PC-3 (cell line): ENCODE data around the gene POU3F3. TPM values are rescaled to one million over a fixed set of nuclear protein-coding genes. Genes with fewer than 3 reads are reported as not detected.

Experiments
- ATAC-seq: fragments of 200-7000 bp; cut with Tn5 transposase; 2 replicates; pipeline ENCODE4 v1.9.1; 2020; ENCODE audit warnings: mild to moderate bottlenecking, moderate library complexity
- BruUV-seq: library from RNA; stranded (reverse); fragments of 400-500 nt; replicated peaks from 2 replicates; lab custom pipeline; 2021; lab: Mats Ljungman, UMichigan
- CTCF ChIA-PET: fragments of 300-600 bp; sonication (Branson Sonifier 250); formaldehyde crosslinking; loops from one replicate; lab custom pipeline; 2022; ENCODE audit warnings: antibody characterized with exemption; lab: Charles Lee
- POLR2A ChIA-PET: fragments of 300-600 bp; sonication (Branson Sonifier 250); formaldehyde crosslinking; loops from one replicate; lab custom pipeline; 2022; ENCODE audit warnings: antibody characterized with exemption; ENCODE audit not compliant: unreplicated experiment; lab: Charles Lee
- DNase-seq: peaks from one replicate; pipeline ENCODE4 v3.0.0-alpha.2; 2015
- H2AFZ ChIP-seq: fragments of 300-600 bp; sonication (generic); 2 replicates; pipeline ENCODE4 v1.6.0; 2016; ENCODE audit warnings: antibody characterized with exemption, low read length
- H3F3A ChIP-seq: fragments of 300-600 bp; sonication (generic); one replicate; pipeline ENCODE4 v1.6.0; 2017; ENCODE audit warnings: antibody characterized with exemption, low read length, control low read depth, mild to moderate bottlenecking; ENCODE audit not compliant: unreplicated experiment
- H3K27ac ChIP-seq: fragments of 300-600 bp; sonication (generic); 2 replicates; pipeline ENCODE4 v1.5.1; 2016; ENCODE audit warnings: mild to moderate bottlenecking, low read length
- H3K27me3 ChIP-seq: fragments of 300-600 bp; sonication (generic); 2 replicates; pipeline ENCODE4 v1.6.1; 2016; ENCODE audit warnings: low read length, mixed read lengths
- H3K36me3 ChIP-seq: fragments of 300-600 bp; sonication (generic); 2 replicates; pipeline ENCODE4 v1.6.1; 2016; ENCODE audit warnings: low read depth, mixed run types, low read length, mixed read lengths
- H3K4me1 ChIP-seq: fragments of 300-600 bp; sonication (generic); 2 replicates; pipeline ENCODE4 v1.5.1; 2016; ENCODE audit warnings: low read length; ENCODE audit not compliant: insufficient read depth
- H3K4me2 ChIP-seq: fragments of 300-600 bp; sonication (generic); 2 replicates; pipeline ENCODE4 v1.6.0; 2016; ENCODE audit warnings: low read length
- H3K4me3 ChIP-seq: fragments of 300-600 bp; sonication (generic); 2 replicates; pipeline ENCODE4 v1.5.1; 2016; ENCODE audit warnings: mild to moderate bottlenecking, low read length, mixed read lengths
- H3K79me2 ChIP-seq: fragments of 300-600 bp; sonication (generic); 2 replicates; pipeline ENCODE4 v1.6.1; 2017; ENCODE audit warnings: low read length, mixed read lengths
- H3K9ac ChIP-seq: fragments of 300-600 bp; sonication (generic); 2 replicates; pipeline ENCODE4 v1.6.0; 2016; ENCODE audit warnings: mild to moderate bottlenecking, low read length
- H3K9me2 ChIP-seq: fragments of 300-600 bp; sonication (generic); replicated peaks from 2 replicates; pipeline ENCODE4 v1.6.1; 2016; ENCODE audit warnings: mixed run types, low read length, mixed read lengths
- H3K9me3 ChIP-seq: fragments of 300-600 bp; sonication (generic); 2 replicates; pipeline ENCODE4 v1.6.1; 2016; ENCODE audit warnings: low read length, mixed read lengths
- H4K20me1 ChIP-seq: fragments of 300-600 bp; sonication (generic); 2 replicates; pipeline ENCODE4 v1.6.1; 2016; ENCODE audit warnings: low read length, mixed read lengths
- CTCF ChIP-seq: fragments of 300-600 bp; sonication (generic); conservative IDR thresholded peaks from 2 replicates; pipeline ENCODE4 v1.5.1; 2017; ENCODE audit warnings: antibody characterized with exemption, low read depth, mild to moderate bottlenecking, low read length
- EZH2 ChIP-seq: fragments of 300-600 bp; sonication (generic); IDR thresholded peaks from one replicate; pipeline ENCODE4 v1.6.1; 2017; ENCODE audit warnings: antibody characterized with exemption, mild to moderate bottlenecking, low read length; ENCODE audit not compliant: unreplicated experiment
- EZH2phosphoT487 ChIP-seq: fragments of 300-600 bp; sonication (generic); IDR thresholded peaks from 2 replicates; pipeline ENCODE4 v1.6.1; 2018; ENCODE audit warnings: mild to moderate bottlenecking, antibody characterized with exemption, low read length, borderline replicate concordance
- intact Hi-C: fragments of 100-400 bp; cut with micrococcal nuclease; formaldehyde crosslinking; loops from 2 replicates; pipeline ENCODE4 v1.9.0; 2023
- total RNA-seq: library from RNA; depleted of rRNA; stranded (reverse); fragments of >200 nt; gene quantifications from 2 replicates; pipeline ENCODE4 v1.2.3, GENCODE V29; 2014

Gene POU3F3
- total RNA-seq, 1 experiment from 2014 or later, result not detected

- no peak overlapping the region for H3K9ac ChIP-seq
- TF ChIP-seq EZH2 (no peak), CTCF (no peak), EZH2phosphoT487 (no peak)
- H3K9me3 ChIP-seq, result no peaks in the 10 kb centered on the region
- H3K36me3 ChIP-seq, result no peaks in the 10 kb centered on the region
- POLR2A ChIA-PET, result no interaction called here
- no peaks in the 10 kb centered on the region for H3K79me2 ChIP-seq
- H3K27ac ChIP-seq, result no peak overlapping the region
- H2AFZ ChIP-seq, result no peak overlapping the region
- no peak overlapping the region for H3K4me3 ChIP-seq
- H3K27me3 ChIP-seq, result peaks cover 83% of the 10 kb centered on the region
- CTCF ChIA-PET, result no interaction called here
- no peak overlapping the region for H3K4me2 ChIP-seq
- intact Hi-C loops, result no loop called here
- BruUV-seq, result no TSS peak
- no peaks in the 10 kb centered on the region for H3K9me2 ChIP-seq
- ATAC-seq (no peak), DNase-seq (no peak)
- no peaks in the 10 kb centered on the region for H3K4me1 ChIP-seq
- H4K20me1 ChIP-seq, result no peaks in the 10 kb centered on the region
- H3F3A ChIP-seq, result no peaks in the 10 kb centered on the region
Measured at GRCh38 chr2:104887676-104888075, 33.8 kb downstream of the POU3F3 start.

GRCh38 chr2:104888489-104889258 lies 34.8 kb downstream of the POU3F3 start:
- no peak for ATAC-seq
- no peaks in the 10 kb centered on the region for H3F3A ChIP-seq
- H3K4me1 ChIP-seq, result no peaks in the 10 kb centered on the region
- no peak overlapping the region for H3K9ac ChIP-seq
- no peaks in the 10 kb centered on the region for H4K20me1 ChIP-seq
- H3K9me2 ChIP-seq, result no peaks in the 10 kb centered on the region
- no peak for TF ChIP-seq EZH2phosphoT487
- no TSS peak for BruUV-seq
- no peak overlapping the region for H3K27ac ChIP-seq
- intact Hi-C loops, result no loop called here
- no peaks in the 10 kb centered on the region for H3K79me2 ChIP-seq
- no peak for DNase-seq
- H3K27me3 ChIP-seq, result peaks cover 79% of the 10 kb centered on the region
- no peak overlapping the region for H2AFZ ChIP-seq
- no peak overlapping the region for H3K4me3 ChIP-seq
- no peaks in the 10 kb centered on the region for H3K9me3 ChIP-seq
- no peak overlapping the region for H3K4me2 ChIP-seq
- H3K36me3 ChIP-seq, result no peaks in the 10 kb centered on the region
- ChIA-PET CTCF (no interaction called here), POLR2A (no interaction called here)

- Histone ChIP-seq H3K9ac (no peak overlapping the region), H2AFZ (no peak overlapping the region), H3K4me3 (no peak overlapping the region), H3F3A (no peaks in the 10 kb centered on the region), H3K27me3 (peaks cover 79% of the 10 kb centered on the region), H3K4me2 (no peak overlapping the region), H3K27ac (no peak overlapping the region), H3K9me2 (no peaks in the 10 kb centered on the region), H3K36me3 (no peaks in the 10 kb centered on the region), H3K4me1 (no peaks in the 10 kb centered on the region), H3K79me2 (no peaks in the 10 kb centered on the region), H4K20me1 (no peaks in the 10 kb centered on the region), H3K9me3 (no peaks in the 10 kb centered on the region)
- intact Hi-C loops, result no loop called here
- DNase-seq (no peak), ATAC-seq (no peak)
- ChIA-PET CTCF (no interaction called here), POLR2A (no interaction called here)
- no peak for TF ChIP-seq EZH2
- no peak for TF ChIP-seq EZH2phosphoT487
- no peak for TF ChIP-seq CTCF
- no TSS peak for BruUV-seq
Measured at GRCh38 chr2:104889291-104889959, 35.5 kb downstream of the POU3F3 start.
